IgD-negative memory B cell (primary cell): ENCODE measurements around the gene STK33. TPM values are rescaled to one million over a fixed set of nuclear protein-coding genes. Genes with fewer than 3 reads are reported as not detected.

Experiments
- H3K27ac Mint-ChIP-seq, 3 donors: one replicate each; pipeline ENCODE4 v1.8.0; 2020 to 2022; ENCODE audit warnings: mild to moderate bottlenecking in 3 of 3, mixed read lengths in 3 of 3, moderate library complexity in 1 of 3
- H3K27me3 Mint-ChIP-seq: one replicate; pipeline ENCODE4 v1.8.0; 2021; ENCODE audit warnings: mixed read lengths
- H3K36me3 Mint-ChIP-seq: one replicate; pipeline ENCODE4 v1.8.0; 2020; ENCODE audit warnings: mild to moderate bottlenecking, mixed read lengths
- H3K4me1 Mint-ChIP-seq, 3 donors: one replicate each; pipeline ENCODE4 v1.8.0; 2020 to 2022; ENCODE audit warnings: mixed read lengths in 3 of 3, mild to moderate bottlenecking in 1 of 3
- H3K4me3 Mint-ChIP-seq, 4 donors: one replicate each; pipeline ENCODE4 v1.8.0; 2020 to 2022; ENCODE audit warnings: mild to moderate bottlenecking in 4 of 4, mixed read lengths in 4 of 4, moderate library complexity in 3 of 4
- H3K9me3 Mint-ChIP-seq, 3 donors: one replicate each; pipeline ENCODE4 v1.8.0; 2020 to 2021; ENCODE audit warnings: mixed read lengths in 3 of 3, mild to moderate bottlenecking in 1 of 3
- polyA plus RNA-seq: library from polyadenylated mRNA; unstranded; fragments of 300-500 nt; fragmentation: Illumina TruSeq; gene quantifications from one replicate; pipeline ENCODE4 v1.2.3, GENCODE V29; 2021

Gene STK33
- polyA plus RNA-seq, 1 donor from 2014 or later: 1.4 TPM

GRCh38 chr11:8586184-8586583 lies 7.8 kb downstream of the STK33 start:
- Mint-ChIP-seq H3K36me3 (peaks cover 3% of the 10 kb centered on the region), H3K27me3 (no peaks in the 10 kb centered on the region), H3K9me3 (peaks cover 0 to 1% (median 0%) of the 10 kb centered on the region in 3 donors), H3K27ac (no peak overlapping the region), H3K4me3 (no peak overlapping the region), H3K4me1 (peaks cover 0 to 4% (median 0%) of the 10 kb centered on the region in 3 donors)

- Mint-ChIP-seq H3K4me3 (no peak overlapping the region), H3K27ac (no peak overlapping the region), H3K36me3 (peaks cover 3% of the 10 kb centered on the region), H3K27me3 (no peaks in the 10 kb centered on the region), H3K4me1 (peaks cover 0 to 4% (median 0%) of the 10 kb centered on the region in 3 donors), H3K9me3 (peaks cover 1 to 6% (median 5%) of the 10 kb centered on the region in 3 donors)
These were observed 9.5 kb downstream of the STK33 start for GRCh38 chr11:8584511-8584910.

- Mint-ChIP-seq H3K9me3 (peaks cover 1 to 6% (median 5%) of the 10 kb centered on the region in 3 donors), H3K36me3 (peaks cover 3% of the 10 kb centered on the region), H3K27me3 (no peaks in the 10 kb centered on the region), H3K4me1 (peaks cover 0 to 4% (median 0%) of the 10 kb centered on the region in 3 donors), H3K4me3 (no peak overlapping the region), H3K27ac (no peak overlapping the region)
These were observed 9.9 kb downstream of the STK33 start for GRCh38 chr11:8584082-8584481.

- no peaks in the 10 kb centered on the region for H3K27me3 Mint-ChIP-seq
- H3K4me1 Mint-ChIP-seq: peaks cover 0 to 4% (median 0%) of the 10 kb centered on the region in 3 donors
- peaks cover 3% of the 10 kb centered on the region for H3K36me3 Mint-ChIP-seq
- H3K4me3 Mint-ChIP-seq: no peak overlapping the region
- peaks cover 0 to 10% (median 9%) of the 10 kb centered on the region in 3 donors for H3K9me3 Mint-ChIP-seq
- peak overlapping the region in 1 of 3 donors; percentile 21 for H3K27ac Mint-ChIP-seq
These were observed 12.7 kb downstream of the STK33 start for GRCh38 chr11:8581300-8581699.

GRCh38 chr11:8577791-8578581 lies 16.0 kb downstream of the STK33 start:
- peaks cover 3% of the 10 kb centered on the region for H3K36me3 Mint-ChIP-seq
- H3K27ac Mint-ChIP-seq: no peak overlapping the region
- H3K27me3 Mint-ChIP-seq: no peaks in the 10 kb centered on the region
- peaks cover 0 to 2% (median 0%) of the 10 kb centered on the region in 3 donors for H3K4me1 Mint-ChIP-seq
- peaks cover 0 to 10% (median 9%) of the 10 kb centered on the region in 3 donors for H3K9me3 Mint-ChIP-seq
- no peak overlapping the region for H3K4me3 Mint-ChIP-seq

GRCh38 chr11:8574798-8575197 lies 19.2 kb downstream of the STK33 start:
- H3K4me1 Mint-ChIP-seq: no peaks in the 10 kb centered on the region
- no peak overlapping the region for H3K4me3 Mint-ChIP-seq

GRCh38 chr11:8573777-8574176 lies 20.3 kb downstream of the STK33 start:
- Mint-ChIP-seq H3K27me3 (no peaks in the 10 kb centered on the region), H3K4me1 (no peaks in the 10 kb centered on the region), H3K27ac (no peak overlapping the region), H3K4me3 (no peak overlapping the region), H3K9me3 (peaks cover 0 to 4% (median 2%) of the 10 kb centered on the region in 3 donors), H3K36me3 (no peaks in the 10 kb centered on the region)

More at GRCh38 chr11:8574798-8575197, 19.2 kb downstream of the STK33 start:
- peaks cover 0 to 6% (median 5%) of the 10 kb centered on the region in 3 donors for H3K9me3 Mint-ChIP-seq
- H3K27me3 Mint-ChIP-seq: no peaks in the 10 kb centered on the region
- H3K36me3 Mint-ChIP-seq: no peaks in the 10 kb centered on the region
- no peak overlapping the region for H3K27ac Mint-ChIP-seq

- H3K27me3 Mint-ChIP-seq: no peaks in the 10 kb centered on the region
- peaks cover 0 to 1% (median 0%) of the 10 kb centered on the region in 3 donors for H3K4me1 Mint-ChIP-seq
- no peak overlapping the region for H3K27ac Mint-ChIP-seq
- no peak overlapping the region for H3K4me3 Mint-ChIP-seq
- no peaks in the 10 kb centered on the region for H3K36me3 Mint-ChIP-seq
- H3K9me3 Mint-ChIP-seq: no peaks in the 10 kb centered on the region
These were observed 26.3 kb downstream of the STK33 start for GRCh38 chr11:8567602-8568198.

- Mint-ChIP-seq H3K4me1 (peaks cover 0 to 1% (median 0%) of the 10 kb centered on the region in 3 donors), H3K4me3 (no peak overlapping the region), H3K27me3 (no peaks in the 10 kb centered on the region), H3K27ac (no peak overlapping the region), H3K36me3 (no peaks in the 10 kb centered on the region), H3K9me3 (peaks cover 0 to 5% (median 0%) of the 10 kb centered on the region in 3 donors)
These were observed 27.3 kb downstream of the STK33 start for GRCh38 chr11:8566613-8567210.

- H3K4me3 Mint-ChIP-seq: no peak overlapping the region
- no peaks in the 10 kb centered on the region for H3K27me3 Mint-ChIP-seq
- no peaks in the 10 kb centered on the region for H3K36me3 Mint-ChIP-seq
- no peak overlapping the region for H3K27ac Mint-ChIP-seq
- H3K9me3 Mint-ChIP-seq: peaks cover 0 to 8% (median 5%) of the 10 kb centered on the region in 3 donors
- peaks cover 0 to 1% (median 0%) of the 10 kb centered on the region in 3 donors for H3K4me1 Mint-ChIP-seq
These were observed 29.5 kb downstream of the STK33 start for GRCh38 chr11:8564526-8564925.

GRCh38 chr11:8561461-8561860 lies 32.6 kb downstream of the STK33 start:
- Mint-ChIP-seq H3K27ac (no peak overlapping the region), H3K36me3 (no peaks in the 10 kb centered on the region), H3K9me3 (peaks cover 2 to 8% (median 5%) of the 10 kb centered on the region in 3 donors), H3K4me1 (no peaks in the 10 kb centered on the region), H3K27me3 (no peaks in the 10 kb centered on the region), H3K4me3 (no peak overlapping the region)

- Mint-ChIP-seq H3K4me3 (no peak overlapping the region), H3K27ac (no peak overlapping the region), H3K4me1 (no peaks in the 10 kb centered on the region), H3K9me3 (peaks cover 2 to 8% (median 5%) of the 10 kb centered on the region in 3 donors), H3K36me3 (no peaks in the 10 kb centered on the region), H3K27me3 (no peaks in the 10 kb centered on the region)
These were observed 35.6 kb downstream of the STK33 start for GRCh38 chr11:8558436-8558835.

GRCh38 chr11:8545698-8546366 lies 48.2 kb downstream of the STK33 start:
- Mint-ChIP-seq H3K4me3 (no peak overlapping the region), H3K36me3 (no peaks in the 10 kb centered on the region), H3K9me3 (peaks cover 0 to 3% (median 0%) of the 10 kb centered on the region in 3 donors), H3K27ac (no peak overlapping the region), H3K4me1 (no peaks in the 10 kb centered on the region), H3K27me3 (no peaks in the 10 kb centered on the region)

- Mint-ChIP-seq H3K27me3 (no peaks in the 10 kb centered on the region), H3K4me1 (peaks cover 0 to 1% (median 0%) of the 10 kb centered on the region in 3 donors), H3K9me3 (peaks cover 0 to 3% (median 0%) of the 10 kb centered on the region in 3 donors), H3K36me3 (no peaks in the 10 kb centered on the region), H3K27ac (no peak overlapping the region), H3K4me3 (no peak overlapping the region)
These were observed 49.2 kb downstream of the STK33 start for GRCh38 chr11:8544807-8545206.

GRCh38 chr11:8543278-8543677 lies 50.8 kb downstream of the STK33 start:
- peaks cover 0 to 3% (median 0%) of the 10 kb centered on the region in 3 donors for H3K9me3 Mint-ChIP-seq
- no peaks in the 10 kb centered on the region for H3K27me3 Mint-ChIP-seq
- no peaks in the 10 kb centered on the region for H3K36me3 Mint-ChIP-seq
- no peak overlapping the region for H3K27ac Mint-ChIP-seq
- H3K4me1 Mint-ChIP-seq: peaks cover 0 to 1% (median 0%) of the 10 kb centered on the region in 3 donors
- H3K4me3 Mint-ChIP-seq: no peak overlapping the region
